Cerebellar cortex (tissue), 1 donor: Measurements from ENCODE around the gene FXYD2.

Experiments used
- DNase-seq: peaks from one replicate; pipeline ENCODE4 v3.0.0-alpha.2; 2015; ENCODE audit warnings: low spot score

Gene FXYD2

GRCh38 chr11:117835576-117835975 is 11.0 kb upstream of the FXYD2 start:
- DNase-seq = no peak

- no peak for DNase-seq
Measured at GRCh38 chr11:117834838-117835443, 10.4 kb upstream of the FXYD2 start.

- DNase-seq = no peak
Measured at GRCh38 chr11:117834068-117834810, 9.7 kb upstream of the FXYD2 start.

- DNase-seq = no peak
Measured at GRCh38 chr11:117833401-117833891, 8.9 kb upstream of the FXYD2 start.

GRCh38 chr11:117832511-117832910 is 8.0 kb upstream of the FXYD2 start:
- DNase-seq = no peak

- no peak for DNase-seq
Measured at GRCh38 chr11:117831661-117832415, 7.3 kb upstream of the FXYD2 start.

- DNase-seq = no peak
Measured at GRCh38 chr11:117830674-117831351, 6.3 kb upstream of the FXYD2 start.

GRCh38 chr11:117830072-117830471 is 5.5 kb upstream of the FXYD2 start:
- DNase-seq = no peak

- no peak for DNase-seq
Measured at GRCh38 chr11:117829369-117829725, 4.8 kb upstream of the FXYD2 start.

- DNase-seq = no peak
Measured at GRCh38 chr11:117828611-117829368, 4.2 kb upstream of the FXYD2 start.

GRCh38 chr11:117827521-117828511 is 3.3 kb upstream of the FXYD2 start:
- DNase-seq = no peak

- no peak for DNase-seq
Measured at GRCh38 chr11:117826832-117827231, 2.3 kb upstream of the FXYD2 start.

GRCh38 chr11:117826190-117826570 is 1.6 kb upstream of the FXYD2 start:
- DNase-seq = no peak

- no peak for DNase-seq
Measured at GRCh38 chr11:117825538-117826189, 1.1 kb upstream of the FXYD2 start.

- no peak for DNase-seq
Measured at GRCh38 chr11:117823946-117824420, 561 bp downstream of the FXYD2 start.

GRCh38 chr11:117823294-117823945 is 1.1 kb downstream of the FXYD2 start:
- DNase-seq = no peak

- no peak for DNase-seq
Measured at GRCh38 chr11:117822074-117823033, 2.2 kb downstream of the FXYD2 start.

GRCh38 chr11:117821431-117821830 is 3.1 kb downstream of the FXYD2 start:
- no peak for DNase-seq
